Calu3 (cell line): ENCODE measurements around the gene CELF5. TPM values are rescaled to one million over a fixed set of nuclear protein-coding genes. Genes with fewer than 3 reads are reported as not detected.

Experiments used
- BruUV-seq: library from RNA; stranded (reverse); fragments of 400-500 nt; replicated peaks from 2 replicates; lab custom pipeline; 2021; lab: Mats Ljungman, UMichigan
- CTCF ChIA-PET: fragments of 300-600 bp; sonication (Branson Sonifier 250); formaldehyde crosslinking; loops from one replicate; lab custom pipeline; 2022; ENCODE audit warnings: antibody characterized with exemption; lab: Charles Lee
- DNase-seq: peaks from one replicate; pipeline ENCODE4 v3.0.0; 2022
- H3K27ac Mint-ChIP-seq: one replicate; pipeline ENCODE4 v1.8.0; 2022; ENCODE audit warnings: mixed read lengths; ENCODE audit not compliant: unreplicated experiment
- H3K27me3 Mint-ChIP-seq: one replicate; pipeline ENCODE4 v1.8.0; 2022; ENCODE audit warnings: mixed read lengths; ENCODE audit not compliant: unreplicated experiment
- H3K36me3 Mint-ChIP-seq: one replicate; pipeline ENCODE4 v1.8.0; 2022; ENCODE audit warnings: mild to moderate bottlenecking, moderate library complexity, mixed read lengths; ENCODE audit not compliant: insufficient read depth, unreplicated experiment
- H3K4me1 Mint-ChIP-seq: one replicate; pipeline ENCODE4 v1.8.0; 2022; ENCODE audit warnings: mild to moderate bottlenecking, low read depth, mixed read lengths; ENCODE audit not compliant: unreplicated experiment
- H3K4me3 Mint-ChIP-seq: one replicate; pipeline ENCODE4 v1.8.0; 2022; ENCODE audit warnings: mild to moderate bottlenecking, low read depth, moderate library complexity, mixed read lengths; ENCODE audit not compliant: unreplicated experiment
- H3K9me3 Mint-ChIP-seq: one replicate; pipeline ENCODE4 v1.8.0; 2022; ENCODE audit warnings: low read depth, mixed read lengths; ENCODE audit not compliant: unreplicated experiment
- intact Hi-C: fragments of 100-400 bp; cut with micrococcal nuclease; formaldehyde crosslinking; loops from one replicate; pipeline ENCODE4 v1.10.0; 2022; ENCODE audit not compliant: unreplicated experiment
- total RNA-seq: library from RNA; stranded (reverse); gene quantifications from 2 replicates; pipeline ENCODE4 v1.2.3, GENCODE V29; 2022
- TF ChIP-seq, protein P1 (sequence below): fragments of 200-600 bp; IDR thresholded peaks from one replicate; pipeline ENCODE4 v1.8.0; 2022; ENCODE audit warnings: antibody characterized with exemption; ENCODE audit not compliant: unreplicated experiment

The CELF5 gene
- total RNA-seq, 1 experiment from 2014 or later, result 0.40 TPM

- Mint-ChIP-seq H3K36me3 (no peaks in the 10 kb centered on the region), H3K27me3 (peaks cover 69% of the 10 kb centered on the region)
- BruUV-seq, result no TSS peak
Measured at GRCh38 chr19:3315676-3315973, 91.2 kb downstream of the CELF5 start.

DNA sequence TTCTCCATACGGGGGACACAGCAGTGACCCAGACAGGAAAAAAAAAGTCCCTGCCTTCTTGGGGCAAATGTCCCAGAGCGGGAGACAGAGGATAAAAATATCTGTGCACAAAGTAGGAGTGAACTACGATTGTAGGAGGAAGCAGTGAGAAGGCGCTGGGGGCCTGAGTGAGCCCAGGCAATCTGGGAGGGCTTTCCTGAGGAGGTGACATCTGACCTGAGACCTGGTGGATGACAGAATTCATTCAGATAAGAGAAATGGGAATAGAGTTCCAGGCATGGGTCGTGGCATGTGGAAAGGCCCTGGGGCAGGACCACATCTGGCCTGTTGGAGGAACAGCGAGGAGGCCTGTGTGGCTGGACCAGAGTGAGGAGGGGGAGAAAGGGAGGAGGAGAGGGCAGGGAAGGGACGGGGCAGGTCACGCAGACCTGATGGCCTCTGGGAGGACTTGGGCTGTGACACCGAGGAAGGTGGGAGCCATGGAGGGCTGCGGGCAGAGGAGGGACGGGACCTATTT, 91.7 kb downstream of the CELF5 start:
- Mint-ChIP-seq H3K27me3 (peaks cover 69% of the 10 kb centered on the region), H3K4me1 (peaks cover 8% of the 10 kb centered on the region), H3K9me3 (no peaks in the 10 kb centered on the region), H3K36me3 (no peaks in the 10 kb centered on the region), H3K4me3 (no peak overlapping the region), H3K27ac (no peak overlapping the region)
- no peak for DNase-seq
- BruUV-seq, result no TSS peak
- TF ChIP-seq, protein P1, sequence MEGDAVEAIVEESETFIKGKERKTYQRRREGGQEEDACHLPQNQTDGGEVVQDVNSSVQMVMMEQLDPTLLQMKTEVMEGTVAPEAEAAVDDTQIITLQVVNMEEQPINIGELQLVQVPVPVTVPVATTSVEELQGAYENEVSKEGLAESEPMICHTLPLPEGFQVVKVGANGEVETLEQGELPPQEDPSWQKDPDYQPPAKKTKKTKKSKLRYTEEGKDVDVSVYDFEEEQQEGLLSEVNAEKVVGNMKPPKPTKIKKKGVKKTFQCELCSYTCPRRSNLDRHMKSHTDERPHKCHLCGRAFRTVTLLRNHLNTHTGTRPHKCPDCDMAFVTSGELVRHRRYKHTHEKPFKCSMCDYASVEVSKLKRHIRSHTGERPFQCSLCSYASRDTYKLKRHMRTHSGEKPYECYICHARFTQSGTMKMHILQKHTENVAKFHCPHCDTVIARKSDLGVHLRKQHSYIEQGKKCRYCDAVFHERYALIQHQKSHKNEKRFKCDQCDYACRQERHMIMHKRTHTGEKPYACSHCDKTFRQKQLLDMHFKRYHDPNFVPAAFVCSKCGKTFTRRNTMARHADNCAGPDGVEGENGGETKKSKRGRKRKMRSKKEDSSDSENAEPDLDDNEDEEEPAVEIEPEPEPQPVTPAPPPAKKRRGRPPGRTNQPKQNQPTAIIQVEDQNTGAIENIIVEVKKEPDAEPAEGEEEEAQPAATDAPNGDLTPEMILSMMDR, result no peak
- intact Hi-C loops, result no loop called here
- CTCF ChIA-PET, result no interaction called here

More at GRCh38 chr19:3315676-3315973, 91.2 kb downstream of the CELF5 start:
- intact Hi-C loops, result no loop called here
- Mint-ChIP-seq H3K9me3 (no peaks in the 10 kb centered on the region), H3K4me1 (peaks cover 8% of the 10 kb centered on the region), H3K4me3 (no peak overlapping the region), H3K27ac (no peak overlapping the region)
- DNase-seq, result no peak
- CTCF ChIA-PET, result no interaction called here
- TF ChIP-seq, protein P1, result no peak

DNA sequence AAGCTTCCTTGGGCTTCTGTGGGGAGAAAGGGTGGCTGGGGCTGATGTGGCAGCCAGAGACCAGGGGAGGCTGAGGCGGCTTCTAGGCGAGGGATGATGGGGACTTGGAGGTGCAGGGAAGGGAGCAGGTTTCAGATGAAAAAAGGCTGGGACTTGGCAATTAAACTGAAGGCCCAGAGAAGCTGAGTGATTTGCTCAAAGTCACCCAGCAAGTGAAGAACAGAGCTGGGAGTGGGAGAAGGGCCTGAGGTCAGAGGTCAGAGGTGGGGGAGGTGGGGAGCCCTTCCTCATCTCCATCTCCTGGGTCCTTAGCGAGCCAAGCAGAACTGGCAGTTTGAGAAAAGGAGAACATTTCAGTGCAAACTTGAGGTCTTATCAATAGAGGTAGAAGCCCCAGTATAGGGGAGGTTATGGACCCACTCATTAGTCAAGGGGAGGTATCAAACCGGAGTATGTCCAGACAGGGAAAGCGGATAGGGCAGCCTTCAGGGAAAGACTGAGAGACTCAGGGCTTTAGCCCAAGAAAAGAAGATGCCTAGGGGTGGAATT, 92.3 kb downstream of the CELF5 start:
- Mint-ChIP-seq H3K36me3 (peaks cover 3% of the 10 kb centered on the region), H3K27ac (no peak overlapping the region), H3K27me3 (peaks cover 69% of the 10 kb centered on the region), H3K4me3 (no peak overlapping the region), H3K4me1 (peaks cover 8% of the 10 kb centered on the region), H3K9me3 (no peaks in the 10 kb centered on the region)
- intact Hi-C loops, result no loop called here
- TF ChIP-seq, protein P1, result no peak
- no TSS peak for BruUV-seq
- DNase-seq, result no peak
- CTCF ChIA-PET, result interaction anchor here (0.5 kb wide), 2 partner anchors 46 to 156 kb away, joined by 3 to 4 read pairs; no protein-coding TSS in a partner anchor

DNA sequence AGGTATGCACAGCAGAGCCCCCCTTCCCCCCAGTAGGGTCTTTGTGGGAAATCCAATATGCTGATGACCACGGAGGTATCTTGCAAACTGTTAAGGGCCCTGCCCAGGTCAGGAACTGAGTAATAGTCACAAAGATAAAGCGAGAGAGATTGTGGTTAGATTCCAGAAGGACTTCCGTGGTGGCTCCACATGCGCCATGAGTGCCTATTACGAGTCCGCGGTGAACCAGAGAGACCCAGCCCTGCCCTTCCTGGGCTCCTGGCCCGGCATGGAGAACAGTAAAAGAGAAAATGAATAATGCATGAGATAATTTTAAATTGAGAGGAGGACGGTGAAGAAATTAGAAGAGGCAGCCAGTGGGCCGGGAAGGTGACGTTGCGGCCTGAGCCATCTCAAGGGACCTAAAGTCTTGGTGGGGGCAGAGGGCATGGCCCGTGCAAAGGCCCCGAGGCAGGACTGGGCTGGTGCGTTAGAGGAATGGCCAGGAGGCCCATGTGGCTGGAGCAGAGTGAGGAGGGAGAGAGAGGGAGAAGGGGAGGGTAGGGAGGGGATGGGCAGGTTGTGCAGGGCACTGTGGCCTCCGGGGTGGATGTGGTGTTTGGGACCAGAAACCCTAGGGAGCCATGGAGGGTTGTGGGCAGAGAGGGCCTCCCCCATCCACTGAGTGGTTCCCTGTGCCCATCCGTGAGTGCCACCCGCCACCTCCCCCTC, 95.3 kb downstream of the CELF5 start:
- CTCF ChIA-PET, result no interaction called here
- no TSS peak for BruUV-seq
- Mint-ChIP-seq H3K9me3 (peaks cover 5% of the 10 kb centered on the region), H3K36me3 (peaks cover 3% of the 10 kb centered on the region), H3K27ac (no peak overlapping the region), H3K4me3 (no peak overlapping the region), H3K4me1 (peaks cover 8% of the 10 kb centered on the region), H3K27me3 (peaks cover 60% of the 10 kb centered on the region)
- intact Hi-C loops, result no loop called here
- no peak for DNase-seq
- TF ChIP-seq, protein P1, result no peak
